Muscle layer of duodenum (tissue), 2 donors: ENCODE results near the gene ZMIZ1.

Experiments
- H3K27ac ChIP-seq: one replicate; pipeline ENCODE4 v1.7.0; 2013; ENCODE audit warnings: mild to moderate bottlenecking, low read length
- H3K27me3 ChIP-seq: one replicate; pipeline ENCODE4 v1.7.0; 2013; ENCODE audit warnings: low read depth, mild to moderate bottlenecking, control low read depth, low read length
- H3K36me3 ChIP-seq, 2 donors: one replicate each; pipeline ENCODE4 v1.7.0; 2013; ENCODE audit warnings: low read length in 2 of 2, control low read depth in 1 of 2, mild to moderate bottlenecking in 1 of 2; ENCODE audit not compliant: insufficient read depth in 2 of 2, control insufficient read depth in 1 of 2
- H3K4me1 ChIP-seq, 2 donors: one replicate each; pipeline ENCODE4 v1.7.0; 2013; ENCODE audit warnings: low read length in 2 of 2, mild to moderate bottlenecking in 2 of 2, control low read depth in 1 of 2, moderate library complexity in 1 of 2; ENCODE audit not compliant: insufficient read depth in 2 of 2, control insufficient read depth in 1 of 2
- H3K4me3 ChIP-seq, 2 donors: one replicate each; pipeline ENCODE4 v1.7.0; 2013; ENCODE audit warnings: low read length in 2 of 2, low read depth in 1 of 2, mild to moderate bottlenecking in 1 of 2
- H3K9me3 ChIP-seq, 2 donors: one replicate each; pipeline ENCODE4 v1.7.0; 2013; ENCODE audit warnings: low read length in 2 of 2, control low read depth in 1 of 2, mild to moderate bottlenecking in 1 of 2; ENCODE audit not compliant: control insufficient read depth in 1 of 2
- donor health status: healthy.

ZMIZ1 gene

DNA sequence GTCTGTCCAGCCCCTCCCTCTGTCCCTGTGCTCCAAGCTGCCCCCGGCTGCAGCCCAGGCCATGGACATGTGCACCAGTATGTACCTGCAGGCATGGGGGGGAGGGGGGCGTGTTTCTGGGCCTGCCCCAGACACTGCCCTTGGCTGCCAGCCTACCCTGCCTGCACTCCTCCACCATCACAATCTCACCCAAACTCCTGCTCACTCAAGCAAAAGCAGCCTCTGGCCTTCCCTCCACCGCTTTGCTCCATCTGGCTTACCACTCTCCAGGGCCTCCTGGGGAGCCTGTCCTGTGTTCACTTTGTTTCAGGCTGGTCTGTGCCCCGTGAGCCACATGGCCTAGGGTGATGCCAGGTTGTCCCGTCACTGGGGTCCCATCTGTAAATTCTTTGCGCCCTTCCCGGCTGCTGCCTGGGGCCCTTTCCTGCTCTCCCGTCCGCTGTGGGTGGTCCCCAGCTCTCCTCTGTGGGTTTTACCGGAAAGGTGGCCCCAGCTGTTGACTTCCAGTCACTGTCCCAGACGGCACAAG, 245.2 kb downstream of the ZMIZ1 start:
- Histone ChIP-seq H3K27me3 (no peaks in the 10 kb centered on the region), H3K36me3 (peaks cover 18 to 52% of the 10 kb centered on the region in 2 donors), H3K4me3 (no peak overlapping the region), H3K27ac (no peak overlapping the region), H3K9me3 (no peaks in the 10 kb centered on the region), H3K4me1 (peaks cover 0 to 8% of the 10 kb centered on the region in 2 donors)

DNA sequence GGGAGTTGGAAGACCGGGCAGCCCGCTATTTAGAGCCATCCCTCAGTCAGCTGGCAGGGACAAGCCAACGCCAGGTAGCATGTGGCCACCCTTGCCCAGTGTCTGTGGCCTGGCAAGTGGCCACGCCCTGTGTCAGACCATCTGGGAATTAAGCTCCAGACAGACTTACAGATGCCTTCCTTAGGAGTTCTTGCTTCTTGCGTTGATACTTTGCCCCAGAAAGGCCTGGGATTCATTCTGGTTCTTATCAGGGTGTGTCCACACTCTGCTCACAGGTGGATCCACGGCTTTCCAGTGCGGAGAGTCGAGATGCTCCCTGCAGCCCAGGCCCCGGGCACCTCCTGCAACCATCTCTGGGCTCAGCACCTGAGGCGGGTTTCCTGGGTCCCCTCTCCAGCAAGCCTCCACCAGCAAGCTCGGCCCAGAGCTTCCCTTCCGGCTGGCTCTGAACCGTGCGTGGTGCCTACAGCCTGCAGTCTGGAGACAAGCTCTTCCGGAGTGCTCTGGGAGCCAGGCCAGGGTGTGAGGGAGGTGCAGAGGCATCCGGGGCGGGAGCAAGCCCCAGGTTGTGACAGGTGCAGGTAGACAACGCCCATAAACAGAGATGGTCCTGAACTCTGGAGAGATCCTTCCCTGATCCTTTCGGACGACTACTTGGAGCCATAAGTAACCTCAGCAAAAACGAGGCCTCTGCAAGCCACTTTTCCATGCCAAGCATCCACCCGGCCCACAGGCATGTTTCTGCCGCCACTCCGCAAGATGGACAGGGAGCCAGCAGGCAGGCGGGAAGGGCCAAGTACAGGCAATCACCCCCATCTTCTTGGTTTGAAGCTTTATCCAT, 246.2 kb downstream of the ZMIZ1 start:
- H3K27ac ChIP-seq: no peak overlapping the region
- no peak overlapping the region for H3K4me3 ChIP-seq
- H3K36me3 ChIP-seq: peaks cover 13 to 42% of the 10 kb centered on the region in 2 donors
- no peaks in the 10 kb centered on the region for H3K9me3 ChIP-seq
- no peaks in the 10 kb centered on the region for H3K27me3 ChIP-seq
- peaks cover 0 to 8% of the 10 kb centered on the region in 2 donors for H3K4me1 ChIP-seq

DNA sequence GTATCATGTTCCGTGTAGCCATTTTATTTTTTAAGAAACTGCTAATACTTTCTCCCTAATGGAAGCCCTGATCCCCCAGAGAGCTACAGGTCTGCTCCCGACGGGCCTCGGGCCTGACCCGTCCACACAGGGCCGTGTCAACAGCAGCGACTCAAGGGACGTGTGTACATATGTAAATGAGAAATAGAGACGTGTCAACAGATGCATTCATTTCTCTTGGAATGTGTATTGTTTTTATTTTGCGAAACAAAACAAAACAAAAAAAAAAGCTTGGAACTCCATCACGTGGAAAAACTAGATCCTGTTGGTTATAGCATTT, 246.8 kb downstream of the ZMIZ1 start:
- Histone ChIP-seq H3K4me1 (peaks cover 0 to 8% of the 10 kb centered on the region in 2 donors), H3K27ac (no peak overlapping the region), H3K27me3 (no peaks in the 10 kb centered on the region), H3K9me3 (no peaks in the 10 kb centered on the region), H3K36me3 (peaks cover 13 to 37% of the 10 kb centered on the region in 2 donors), H3K4me3 (no peak overlapping the region)

DNA sequence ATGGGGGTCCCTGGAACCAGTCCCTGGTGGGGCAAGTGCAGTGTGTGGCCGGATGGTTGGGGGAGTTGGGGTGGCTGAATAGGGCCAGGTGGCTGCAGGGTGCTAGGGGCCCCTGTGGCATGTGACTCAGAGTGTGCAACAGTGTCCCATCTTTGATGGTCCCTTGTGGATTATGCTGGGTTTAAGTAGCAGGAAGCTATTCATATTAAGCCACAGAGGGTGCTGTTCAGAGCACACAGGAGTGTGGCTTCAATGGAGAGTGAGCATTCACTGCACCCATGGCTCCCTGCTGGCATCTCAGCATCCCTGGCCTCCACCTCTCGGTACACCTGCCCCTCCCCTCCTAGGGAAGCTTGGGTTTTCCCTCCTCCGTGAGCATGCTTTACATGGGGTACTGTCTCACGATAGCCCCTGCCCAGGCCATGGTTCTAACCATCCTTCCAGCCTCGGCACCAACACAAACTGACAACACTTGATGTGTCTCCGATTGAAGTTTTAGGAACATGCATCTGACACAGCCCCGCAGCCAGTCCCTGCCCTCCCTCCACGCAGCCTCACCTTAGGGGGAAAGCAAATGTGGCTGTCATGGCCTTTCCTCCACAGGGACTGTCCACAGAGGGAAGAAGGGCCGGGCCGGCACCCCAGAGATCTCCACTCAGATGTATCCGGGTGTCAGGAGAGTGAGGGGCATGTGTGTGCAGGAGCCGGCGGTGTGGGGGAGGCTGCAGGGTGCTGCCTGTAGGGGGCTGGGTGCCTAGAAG, 248.1 kb downstream of the ZMIZ1 start:
- H3K4me1 ChIP-seq: peaks cover 0 to 8% of the 10 kb centered on the region in 2 donors
- no peak overlapping the region for H3K27ac ChIP-seq
- peaks cover 13 to 34% of the 10 kb centered on the region in 2 donors for H3K36me3 ChIP-seq
- H3K4me3 ChIP-seq: no peak overlapping the region
- H3K9me3 ChIP-seq: no peaks in the 10 kb centered on the region
- H3K27me3 ChIP-seq: no peaks in the 10 kb centered on the region

DNA sequence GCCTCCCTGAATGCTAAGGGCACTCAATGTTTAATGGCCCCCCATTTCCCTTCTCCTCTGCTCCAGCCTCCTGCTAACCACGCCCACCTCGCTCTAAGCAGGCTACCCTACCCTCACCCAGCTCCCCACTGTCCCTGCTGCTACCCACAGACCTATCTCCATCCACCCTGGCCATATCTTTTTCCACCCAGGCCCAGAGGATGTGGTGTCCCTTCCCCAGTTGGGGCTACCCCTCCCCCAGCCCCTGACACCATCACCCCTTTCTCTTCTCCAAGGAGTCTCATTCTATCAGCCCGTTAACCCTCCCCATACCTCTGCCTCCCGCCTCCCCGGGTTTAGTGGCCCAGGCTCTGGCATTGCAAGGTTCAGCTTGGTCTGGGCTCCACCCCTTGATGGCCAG, 249.6 kb downstream of the ZMIZ1 start:
- peaks cover 0 to 8% of the 10 kb centered on the region in 2 donors for H3K4me1 ChIP-seq
- H3K27ac ChIP-seq: no peak overlapping the region
- peaks cover 5 to 19% of the 10 kb centered on the region in 2 donors for H3K36me3 ChIP-seq
- H3K9me3 ChIP-seq: no peaks in the 10 kb centered on the region
- no peak overlapping the region for H3K4me3 ChIP-seq
- H3K27me3 ChIP-seq: no peaks in the 10 kb centered on the region

DNA sequence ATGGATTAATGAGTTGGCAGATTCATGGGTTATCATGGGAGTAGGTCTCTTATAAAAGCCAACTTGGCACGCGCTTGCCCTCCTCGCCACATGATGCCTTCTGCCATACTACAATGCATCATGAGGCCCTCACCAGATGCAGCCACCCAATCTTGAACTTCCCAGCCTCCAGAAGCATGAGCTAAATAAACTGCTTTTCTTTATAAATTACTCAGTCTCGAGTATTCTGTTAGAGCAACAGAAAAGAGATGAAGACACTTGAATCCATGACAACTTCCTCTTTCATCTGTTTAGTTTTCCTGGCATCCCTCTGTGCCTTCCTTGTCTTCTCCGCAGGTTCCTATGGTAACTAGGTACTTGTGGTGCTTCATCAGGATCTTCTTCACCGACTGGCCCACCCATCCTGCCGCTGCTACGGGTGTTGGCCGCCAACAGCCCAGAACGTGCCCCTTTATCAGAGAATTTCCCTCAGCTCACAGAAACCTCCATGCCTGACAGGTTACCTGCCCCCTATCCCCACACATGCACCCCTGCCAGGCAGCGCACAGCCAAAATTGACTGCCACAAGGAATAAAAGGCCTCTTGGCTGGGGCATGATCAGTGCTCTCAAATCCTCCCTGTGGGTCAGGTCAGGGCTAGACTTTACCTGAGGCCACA, 250.5 kb downstream of the ZMIZ1 start:
- no peak overlapping the region for H3K27ac ChIP-seq
- peaks cover 0 to 8% of the 10 kb centered on the region in 2 donors for H3K4me1 ChIP-seq

DNA sequence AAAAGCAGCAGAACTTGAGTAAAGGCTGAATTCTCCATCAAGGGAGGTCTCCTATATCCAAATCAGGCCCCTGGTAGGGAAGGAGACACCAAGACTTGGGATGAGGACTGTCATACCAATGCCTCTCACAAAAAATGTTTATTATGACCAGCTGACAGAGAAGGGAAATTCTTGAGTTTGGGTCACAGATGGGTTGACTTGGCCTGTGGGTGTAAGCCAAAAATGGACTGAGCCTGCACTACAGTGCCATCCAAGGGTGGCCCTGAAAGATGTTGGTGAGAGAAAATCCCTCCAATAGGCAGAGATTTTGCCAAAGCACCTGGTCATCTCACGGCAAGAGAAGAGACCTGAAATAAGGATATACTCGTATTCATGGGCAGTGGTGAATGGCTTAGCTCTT, 251.6 kb downstream of the ZMIZ1 start:
- Histone ChIP-seq H3K27ac (no peak overlapping the region), H3K4me1 (peaks cover 0 to 8% of the 10 kb centered on the region in 2 donors), H3K9me3 (no peaks in the 10 kb centered on the region), H3K4me3 (no peak overlapping the region), H3K36me3 (peaks cover 0 to 2% of the 10 kb centered on the region in 2 donors), H3K27me3 (no peaks in the 10 kb centered on the region)

More for the DNA sequence above, 250.5 kb downstream of the ZMIZ1 start:
- Histone ChIP-seq H3K9me3 (no peaks in the 10 kb centered on the region), H3K27me3 (no peaks in the 10 kb centered on the region), H3K36me3 (peaks cover 1 to 11% of the 10 kb centered on the region in 2 donors), H3K4me3 (no peak overlapping the region)

DNA sequence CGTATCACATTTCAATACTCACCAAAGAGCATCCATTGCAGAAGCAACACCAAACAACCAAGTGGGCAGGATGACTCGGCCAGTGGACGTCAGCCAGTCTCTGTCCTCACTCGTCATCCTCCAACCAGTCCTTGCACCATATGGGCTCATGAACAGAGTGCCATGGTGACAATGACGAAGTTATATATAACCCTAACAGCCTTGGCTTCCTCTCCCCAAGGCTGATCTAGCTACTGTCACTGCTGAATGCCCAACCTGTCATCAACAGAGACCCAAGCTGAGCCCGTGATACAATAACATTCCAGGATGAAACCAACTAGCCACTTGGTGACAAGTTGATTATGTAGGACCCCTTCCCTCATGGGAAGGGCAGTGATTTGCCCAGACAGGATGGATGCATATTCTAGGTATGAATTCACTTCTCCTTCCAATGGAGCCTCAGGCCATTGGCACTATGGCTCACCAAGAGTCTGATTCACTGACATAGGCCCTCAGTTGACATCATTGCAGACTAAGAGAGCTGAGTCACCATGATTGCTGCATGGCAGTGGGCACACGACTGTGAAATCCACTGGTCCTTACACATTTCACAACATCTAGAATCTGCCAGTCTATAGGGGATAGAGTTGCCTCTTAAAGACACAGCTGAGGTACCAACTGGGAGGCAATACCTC, 252.2 kb downstream of the ZMIZ1 start:
- Histone ChIP-seq H3K4me3 (no peak overlapping the region), H3K9me3 (no peaks in the 10 kb centered on the region), H3K27me3 (no peaks in the 10 kb centered on the region), H3K27ac (no peak overlapping the region), H3K36me3 (no peaks in the 10 kb centered on the region), H3K4me1 (peaks cover 0 to 8% of the 10 kb centered on the region in 2 donors)

DNA sequence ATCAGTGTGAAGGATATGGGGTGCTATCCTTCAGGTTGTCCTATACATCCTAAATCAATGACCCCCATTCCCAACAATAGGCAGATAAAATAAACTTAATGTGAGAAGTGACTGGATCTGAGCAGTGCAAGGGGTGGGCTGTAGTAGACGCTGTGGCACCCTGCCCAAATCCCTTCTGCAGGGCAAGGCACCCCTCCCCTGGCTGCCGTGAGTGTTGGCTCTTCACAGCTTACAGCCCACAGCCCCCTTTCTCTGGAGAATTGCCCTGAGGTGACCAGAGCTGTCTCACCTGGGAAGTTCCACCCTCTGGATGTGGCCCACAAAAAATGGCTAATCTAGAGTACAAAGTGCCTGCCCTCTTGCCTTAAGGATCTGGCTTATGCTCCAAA, 252.7 kb downstream of the ZMIZ1 start:
- no peaks in the 10 kb centered on the region for H3K36me3 ChIP-seq
- no peaks in the 10 kb centered on the region for H3K27me3 ChIP-seq
- H3K9me3 ChIP-seq: no peaks in the 10 kb centered on the region
- no peak overlapping the region for H3K27ac ChIP-seq
- H3K4me3 ChIP-seq: no peak overlapping the region
- H3K4me1 ChIP-seq: peaks cover 0 to 8% of the 10 kb centered on the region in 2 donors

DNA sequence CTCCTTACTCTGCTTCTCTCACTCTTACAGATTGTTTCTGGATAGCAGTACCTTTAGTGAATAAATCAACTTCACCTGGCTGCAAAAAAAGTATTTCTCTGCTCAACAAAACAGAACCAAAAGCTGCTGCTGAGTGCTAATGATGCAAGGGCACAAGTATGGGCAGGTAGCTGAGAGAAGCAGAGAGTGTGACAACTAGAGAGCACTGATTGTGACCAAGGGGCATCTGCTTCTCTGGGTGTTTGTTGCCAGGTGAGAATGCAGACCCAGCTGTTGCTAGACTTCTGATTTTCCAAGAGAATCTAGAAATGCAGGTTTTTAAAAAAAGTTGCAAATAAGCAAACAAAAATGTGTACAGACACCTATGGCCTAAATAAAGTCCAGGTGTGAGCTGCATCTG, 253.2 kb downstream of the ZMIZ1 start:
- Histone ChIP-seq H3K4me3 (no peak overlapping the region), H3K9me3 (no peaks in the 10 kb centered on the region), H3K27ac (no peak overlapping the region), H3K4me1 (peaks cover 0 to 7% of the 10 kb centered on the region in 2 donors), H3K36me3 (no peaks in the 10 kb centered on the region), H3K27me3 (no peaks in the 10 kb centered on the region)
